ENCODE data around the gene SELPLG.

The SELPLG gene

GRCh38 chr12:108599541-108599940, 34.2 kb downstream of the SELPLG start:
- Histone ChIP-seq H3K27me3 (ENCODE audit: control insufficient read depth in 2 of 2, insufficient read depth in 2 of 2, low read length in 2 of 2) (no peaks in the 10 kb centered on the region), H3K36me3 (ENCODE audit: control insufficient read depth in 2 of 2, insufficient read depth in 2 of 2, low read length in 2 of 2) (no peaks in the 10 kb centered on the region), H3K4me1 (ENCODE audit: control insufficient read depth in 2 of 2, insufficient read depth in 2 of 2, low read length in 2 of 2) (peaks cover 0 to 3% of the 10 kb centered on the region in 2 donors), H3K27ac (ENCODE audit: low read depth in 2 of 2, low read length in 2 of 2) (no peak overlapping the region), H3K9ac (ENCODE audit: low read depth in 1 of 2, low read length in 2 of 2) (no peak overlapping the region), H3K9me3 (ENCODE audit: control insufficient read depth in 2 of 2, low read length in 2 of 2) (no peaks in the 10 kb centered on the region), H3K4me3 (ENCODE audit: low read length in 2 of 2) (no peak overlapping the region)

GRCh38 chr12:108598553-108599250, 35.0 kb downstream of the SELPLG start:
- no peaks in the 10 kb centered on the region for H3K9me3 ChIP-seq (ENCODE audit: control insufficient read depth in 2 of 2, low read length in 2 of 2)
- H3K27me3 ChIP-seq (ENCODE audit: control insufficient read depth in 2 of 2, insufficient read depth in 2 of 2, low read length in 2 of 2), result no peaks in the 10 kb centered on the region
- H3K9ac ChIP-seq (ENCODE audit: low read depth in 1 of 2, low read length in 2 of 2), result no peak overlapping the region
- H3K4me1 ChIP-seq (ENCODE audit: control insufficient read depth in 2 of 2, insufficient read depth in 2 of 2, low read length in 2 of 2), result peaks cover 0 to 3% of the 10 kb centered on the region in 2 donors
- H3K36me3 ChIP-seq (ENCODE audit: control insufficient read depth in 2 of 2, insufficient read depth in 2 of 2, low read length in 2 of 2), result no peaks in the 10 kb centered on the region
- no peak overlapping the region for H3K4me3 ChIP-seq (ENCODE audit: low read length in 2 of 2)
- peak overlapping the region; percentile 52 to 56 for H3K27ac ChIP-seq (ENCODE audit: low read depth in 2 of 2, low read length in 2 of 2)

- peak within 1 kb of the TSS in 1 of 2 donors; percentile 52 for H3K9ac ChIP-seq (ENCODE audit: low read depth in 1 of 2, low read length in 2 of 2)
- H3K4me1 ChIP-seq (ENCODE audit: control insufficient read depth in 2 of 2, insufficient read depth in 2 of 2, low read length in 2 of 2), result peaks cover 0 to 3% of the 10 kb centered on the region in 2 donors
- no peaks in the 10 kb centered on the region for H3K27me3 ChIP-seq (ENCODE audit: control insufficient read depth in 2 of 2, insufficient read depth in 2 of 2, low read length in 2 of 2)
- no peaks in the 10 kb centered on the region for H3K36me3 ChIP-seq (ENCODE audit: control insufficient read depth in 2 of 2, insufficient read depth in 2 of 2, low read length in 2 of 2)
- no peaks in the 10 kb centered on the region for H3K9me3 ChIP-seq (ENCODE audit: control insufficient read depth in 2 of 2, low read length in 2 of 2)
- peak within 1 kb of the TSS; percentile 52 to 56 for H3K27ac ChIP-seq (ENCODE audit: low read depth in 2 of 2, low read length in 2 of 2)
- H3K4me3 ChIP-seq (ENCODE audit: low read length in 2 of 2), result peak within 1 kb of the TSS; percentile 24 to 68
These were observed 35.9 kb downstream of the SELPLG start, which contains the start of gene TMEM119 for GRCh38 chr12:108597559-108598471. TSS of gene TMEM119 (minus strand) at chr12:108598084. CDS start at chr12:108592383, 5,701 bp downstream.

- no peaks in the 10 kb centered on the region for H3K9me3 ChIP-seq (ENCODE audit: control insufficient read depth in 2 of 2, low read length in 2 of 2)
- no peak overlapping the region for H3K9ac ChIP-seq (ENCODE audit: low read depth in 1 of 2, low read length in 2 of 2)
- H3K4me1 ChIP-seq (ENCODE audit: control insufficient read depth in 2 of 2, insufficient read depth in 2 of 2, low read length in 2 of 2), result peaks cover 0 to 3% of the 10 kb centered on the region in 2 donors
- no peaks in the 10 kb centered on the region for H3K36me3 ChIP-seq (ENCODE audit: control insufficient read depth in 2 of 2, insufficient read depth in 2 of 2, low read length in 2 of 2)
- H3K27ac ChIP-seq (ENCODE audit: low read depth in 2 of 2, low read length in 2 of 2), result peak overlapping the region; percentile 38 to 39
- peak overlapping the region; percentile 24 to 68 for H3K4me3 ChIP-seq (ENCODE audit: low read length in 2 of 2)
- no peaks in the 10 kb centered on the region for H3K27me3 ChIP-seq (ENCODE audit: control insufficient read depth in 2 of 2, insufficient read depth in 2 of 2, low read length in 2 of 2)
These were observed 36.7 kb downstream of the SELPLG start for GRCh38 chr12:108596854-108597558.

- Histone ChIP-seq H3K4me1 (ENCODE audit: control insufficient read depth in 2 of 2, insufficient read depth in 2 of 2, low read length in 2 of 2) (peaks cover 0 to 3% of the 10 kb centered on the region in 2 donors), H3K36me3 (ENCODE audit: control insufficient read depth in 2 of 2, insufficient read depth in 2 of 2, low read length in 2 of 2) (no peaks in the 10 kb centered on the region), H3K27ac (ENCODE audit: low read depth in 2 of 2, low read length in 2 of 2) (no peak overlapping the region), H3K27me3 (ENCODE audit: control insufficient read depth in 2 of 2, insufficient read depth in 2 of 2, low read length in 2 of 2) (no peaks in the 10 kb centered on the region), H3K9me3 (ENCODE audit: control insufficient read depth in 2 of 2, low read length in 2 of 2) (no peaks in the 10 kb centered on the region), H3K9ac (ENCODE audit: low read depth in 1 of 2, low read length in 2 of 2) (peak overlapping the region in 1 of 2 donors; percentile 20), H3K4me3 (ENCODE audit: low read length in 2 of 2) (peak overlapping the region; percentile 19 to 59)
These were observed 37.7 kb downstream of the SELPLG start for GRCh38 chr12:108595711-108596647.

- peak overlapping the region in 1 of 2 donors; percentile 16 for H3K4me3 ChIP-seq (ENCODE audit: low read length in 2 of 2)
- H3K4me1 ChIP-seq (ENCODE audit: control insufficient read depth in 2 of 2, insufficient read depth in 2 of 2, low read length in 2 of 2), result peaks cover 0 to 3% of the 10 kb centered on the region in 2 donors
- H3K27me3 ChIP-seq (ENCODE audit: control insufficient read depth in 2 of 2, insufficient read depth in 2 of 2, low read length in 2 of 2), result no peaks in the 10 kb centered on the region
- H3K36me3 ChIP-seq (ENCODE audit: control insufficient read depth in 2 of 2, insufficient read depth in 2 of 2, low read length in 2 of 2), result no peaks in the 10 kb centered on the region
- no peak overlapping the region for H3K9ac ChIP-seq (ENCODE audit: low read depth in 1 of 2, low read length in 2 of 2)
- no peak overlapping the region for H3K27ac ChIP-seq (ENCODE audit: low read depth in 2 of 2, low read length in 2 of 2)
- no peaks in the 10 kb centered on the region for H3K9me3 ChIP-seq (ENCODE audit: control insufficient read depth in 2 of 2, low read length in 2 of 2)
These were observed 38.6 kb downstream of the SELPLG start for GRCh38 chr12:108594960-108595710.

GRCh38 chr12:108594323-108594903, 39.3 kb downstream of the SELPLG start:
- H3K4me1 ChIP-seq (ENCODE audit: control insufficient read depth in 2 of 2, insufficient read depth in 2 of 2, low read length in 2 of 2), result peaks cover 0 to 3% of the 10 kb centered on the region in 2 donors
- no peaks in the 10 kb centered on the region for H3K36me3 ChIP-seq (ENCODE audit: control insufficient read depth in 2 of 2, insufficient read depth in 2 of 2, low read length in 2 of 2)
- no peaks in the 10 kb centered on the region for H3K9me3 ChIP-seq (ENCODE audit: control insufficient read depth in 2 of 2, low read length in 2 of 2)
- H3K27me3 ChIP-seq (ENCODE audit: control insufficient read depth in 2 of 2, insufficient read depth in 2 of 2, low read length in 2 of 2), result no peaks in the 10 kb centered on the region
- H3K4me3 ChIP-seq (ENCODE audit: low read length in 2 of 2), result no peak overlapping the region
- H3K27ac ChIP-seq (ENCODE audit: low read depth in 2 of 2, low read length in 2 of 2), result no peak overlapping the region
- no peak overlapping the region for H3K9ac ChIP-seq (ENCODE audit: low read depth in 1 of 2, low read length in 2 of 2)

GRCh38 chr12:108592033-108592909, 41.4 kb downstream of the SELPLG start:
- Histone ChIP-seq H3K36me3 (ENCODE audit: control insufficient read depth in 2 of 2, insufficient read depth in 2 of 2, low read length in 2 of 2) (no peaks in the 10 kb centered on the region), H3K9me3 (ENCODE audit: control insufficient read depth in 2 of 2, low read length in 2 of 2) (no peaks in the 10 kb centered on the region), H3K9ac (ENCODE audit: low read depth in 1 of 2, low read length in 2 of 2) (no peak overlapping the region), H3K4me1 (ENCODE audit: control insufficient read depth in 2 of 2, insufficient read depth in 2 of 2, low read length in 2 of 2) (peaks cover 0 to 3% of the 10 kb centered on the region in 2 donors), H3K27me3 (ENCODE audit: control insufficient read depth in 2 of 2, insufficient read depth in 2 of 2, low read length in 2 of 2) (no peaks in the 10 kb centered on the region), H3K27ac (ENCODE audit: low read depth in 2 of 2, low read length in 2 of 2) (no peak overlapping the region), H3K4me3 (ENCODE audit: low read length in 2 of 2) (no peak overlapping the region)
